GM21423 (cell line): Measurements from ENCODE around the gene TRERF1.
"Not testable (repeated sequence)": the region's sequence is repeated elsewhere in the genome, so short reads cannot be mapped to it uniquely, and the experiment has no call there.

Experiments
- ATAC-seq: cut with Tn5 transposase; IDR thresholded peaks from one replicate; pipeline ENCODE4 v1.9.1; 2021; ENCODE audit warnings: mild to moderate bottlenecking, moderate library complexity; ENCODE audit not compliant: unreplicated experiment

The TRERF1 gene

GRCh38 chr6:42227173-42227850, 224.4 kb downstream of the TRERF1 start:
- no peak for ATAC-seq

- ATAC-seq: no peak
Observed at GRCh38 chr6:42226645-42227143, 225.0 kb downstream of the TRERF1 start.

- ATAC-seq: no peak
Observed at GRCh38 chr6:42226161-42226611, 225.5 kb downstream of the TRERF1 start.

- no peak for ATAC-seq
Observed at GRCh38 chr6:42225419-42225818, 226.3 kb downstream of the TRERF1 start.

- ATAC-seq: no peak
Observed at GRCh38 chr6:42225029-42225339, 226.7 kb downstream of the TRERF1 start.

- peak; percentile 77 for ATAC-seq
Observed at GRCh38 chr6:42224222-42225028, 227.3 kb downstream of the TRERF1 start.

- no peak for ATAC-seq
Observed at GRCh38 chr6:42222448-42222847, 229.3 kb downstream of the TRERF1 start.

GRCh38 chr6:42221546-42221945, 230.2 kb downstream of the TRERF1 start:
- no peak for ATAC-seq

- no peak for ATAC-seq
Observed at GRCh38 chr6:42220807-42221206, 230.9 kb downstream of the TRERF1 start.

- peak; percentile 97 for ATAC-seq
Observed at GRCh38 chr6:42217519-42218367, 234.0 kb downstream of the TRERF1 start, which contains the start of gene MRPS10. Gene MRPS10 (minus strand): TSS chr6:42217861. CDS start chr6:42217849, 12 bp downstream.

- no peak for ATAC-seq
Observed at GRCh38 chr6:42217157-42217518, 234.6 kb downstream of the TRERF1 start.

GRCh38 chr6:42216495-42216894, 235.2 kb downstream of the TRERF1 start:
- ATAC-seq: not testable (repeated sequence)

- ATAC-seq: no peak
Observed at GRCh38 chr6:42212442-42212841, 239.3 kb downstream of the TRERF1 start.

GRCh38 chr6:42211726-42212125, 240.0 kb downstream of the TRERF1 start:
- no peak for ATAC-seq

GRCh38 chr6:42210551-42210950, 241.2 kb downstream of the TRERF1 start:
- no peak for ATAC-seq

GRCh38 chr6:42207559-42207958, 244.2 kb downstream of the TRERF1 start:
- not testable (repeated sequence) for ATAC-seq

GRCh38 chr6:42204768-42205282, 246.9 kb downstream of the TRERF1 start:
- no peak for ATAC-seq

GRCh38 chr6:42203183-42203582, 248.5 kb downstream of the TRERF1 start:
- no peak for ATAC-seq

GRCh38 chr6:42202131-42202915, 249.4 kb downstream of the TRERF1 start:
- ATAC-seq: not testable (repeated sequence)

GRCh38 chr6:42201382-42201781, 250.3 kb downstream of the TRERF1 start:
- no peak for ATAC-seq
